Kidney epithelial cell (primary cell): ENCODE results near the gene GPR15. TPM values are rescaled to one million over a fixed set of nuclear protein-coding genes. Genes with fewer than 3 reads are reported as not detected.

Experiments used
- DNase-seq: peaks from one replicate; pipeline ENCODE4 v3.0.0-alpha.2; 2010; ENCODE audit warnings: low read depth
- H3K27me3 ChIP-seq: 2 replicates; pipeline ENCODE4 v1.6.0; 2011; ENCODE audit warnings: low read length; ENCODE audit not compliant: control insufficient read depth, insufficient read depth
- H3K36me3 ChIP-seq: 2 replicates; pipeline ENCODE4 v1.5.1; 2011; ENCODE audit warnings: low read length; ENCODE audit not compliant: control insufficient read depth, insufficient read depth
- H3K4me3 ChIP-seq: 2 replicates; pipeline ENCODE4 v1.5.1; 2011; ENCODE audit warnings: low read depth, mild to moderate bottlenecking, control low read depth, low read length
- CTCF ChIP-seq: IDR thresholded peaks from 2 replicates; pipeline ENCODE4 v1.5.1; 2011; ENCODE audit warnings: mild to moderate bottlenecking, moderate library complexity, low read length, control low read depth, inconsistent platforms; ENCODE audit not compliant: insufficient read depth, poor library complexity, severe bottlenecking
- total RNA-seq: library from RNA; depleted of rRNA; stranded (reverse); fragments of >200 nt; gene quantifications from 2 replicates; pipeline ENCODE4 v1.2.3, GENCODE V29; 2015

Gene GPR15
- total RNA-seq, 1 donor from 2014 or later, result not detected

DNA sequence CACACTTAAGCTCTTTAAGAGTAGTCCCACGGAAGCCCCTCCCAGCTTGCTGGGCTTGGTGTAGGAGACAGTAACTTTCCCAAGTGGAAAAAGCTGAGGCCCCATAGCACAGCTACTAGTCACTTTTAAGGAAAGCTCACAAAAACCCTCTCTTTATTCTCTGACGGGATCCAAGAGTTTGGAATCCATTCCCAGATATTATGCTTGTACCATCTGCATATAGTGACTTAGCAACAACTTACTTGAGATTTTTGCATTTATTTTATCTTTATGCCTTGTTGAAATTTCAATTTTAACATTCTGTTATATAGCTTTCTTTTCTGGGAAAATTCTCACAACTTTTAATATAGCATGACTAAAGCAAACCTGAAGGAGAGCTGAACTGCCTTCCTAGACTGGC, 19.5 kb downstream of the GPR15 start:
- peaks cover 3% of the 10 kb centered on the region for H3K27me3 ChIP-seq
- no peak for DNase-seq
- TF ChIP-seq CTCF, result no peak

DNA sequence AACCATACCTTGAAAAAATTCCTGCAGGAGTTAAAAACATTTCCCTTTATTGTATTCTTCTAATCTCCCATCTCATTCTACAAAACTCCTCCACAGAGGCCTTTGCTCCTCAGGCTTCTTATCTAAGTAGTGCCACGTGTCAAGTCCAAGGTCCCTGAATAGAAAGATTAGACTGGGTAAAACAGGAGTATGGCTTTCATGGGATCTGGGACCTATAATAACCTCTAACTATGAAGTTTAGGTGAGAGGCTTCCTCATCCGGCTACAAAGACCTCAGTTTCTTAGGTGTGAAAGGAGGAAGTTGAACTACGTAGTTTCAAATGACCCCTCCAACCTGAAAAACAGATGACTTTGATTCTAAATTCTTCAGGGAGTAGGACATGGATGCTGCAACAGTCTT, 20.0 kb downstream of the GPR15 start:
- no peak for DNase-seq
- peaks cover 3% of the 10 kb centered on the region for H3K27me3 ChIP-seq
- TF ChIP-seq CTCF, result no peak

More for the DNA sequence above, 19.5 kb downstream of the GPR15 start:
- no peaks in the 10 kb centered on the region for H3K36me3 ChIP-seq
- no peak overlapping the region for H3K4me3 ChIP-seq

DNA sequence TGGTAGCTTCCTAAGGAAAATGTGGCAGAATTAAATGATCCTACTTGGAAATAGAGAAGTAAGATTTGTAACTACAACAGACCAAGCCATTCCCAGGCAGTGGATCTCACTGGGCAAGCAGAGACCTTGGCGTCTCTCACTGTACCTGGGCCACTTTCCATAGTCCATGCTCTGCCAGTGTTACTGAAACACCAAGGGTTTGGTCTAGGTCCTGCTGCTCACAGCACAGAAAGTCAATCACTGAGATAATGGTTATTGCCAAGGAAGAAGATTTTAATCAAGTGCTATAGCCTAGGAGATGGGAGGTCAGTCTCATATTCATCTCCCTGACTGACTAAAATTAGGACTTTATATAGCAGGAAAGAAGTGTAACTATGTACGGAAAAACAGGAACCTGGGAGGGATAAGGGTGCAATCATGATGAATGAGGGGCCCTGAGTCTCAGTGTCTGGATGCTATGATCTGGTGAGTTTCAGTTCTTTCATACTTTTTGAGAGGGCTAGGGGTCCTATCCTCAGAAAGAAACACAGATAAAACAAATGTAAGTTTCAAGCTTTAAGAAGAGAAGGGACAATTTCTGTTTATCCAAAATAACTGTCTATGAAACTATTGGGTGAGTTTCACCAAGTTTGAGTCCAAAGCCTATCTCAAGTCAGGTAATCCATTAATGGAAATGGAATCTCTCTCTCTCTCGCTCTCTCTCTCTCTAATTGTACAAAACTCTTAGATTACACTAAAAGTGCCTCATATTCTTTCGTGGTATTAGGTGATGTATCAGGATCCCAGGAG, 20.6 kb downstream of the GPR15 start:
- no peak for TF ChIP-seq CTCF

More for the DNA sequence above, 20.0 kb downstream of the GPR15 start:
- Histone ChIP-seq H3K4me3 (no peak overlapping the region), H3K36me3 (no peaks in the 10 kb centered on the region)

GRCh38 chr3:98553021-98553563, 21.3 kb downstream of the GPR15 start:
- TF ChIP-seq CTCF, result no peak
- Histone ChIP-seq H3K27me3 (peaks cover 3% of the 10 kb centered on the region), H3K4me3 (no peak overlapping the region)

More for the DNA sequence above, 20.6 kb downstream of the GPR15 start:
- Histone ChIP-seq H3K27me3 (peaks cover 3% of the 10 kb centered on the region), H3K4me3 (no peak overlapping the region), H3K36me3 (no peaks in the 10 kb centered on the region)
- DNase-seq, result no peak

GRCh38 chr3:98553753-98554152, 22.0 kb downstream of the GPR15 start:
- Histone ChIP-seq H3K4me3 (no peak overlapping the region), H3K27me3 (peaks cover 3% of the 10 kb centered on the region), H3K36me3 (no peaks in the 10 kb centered on the region)
- no peak for TF ChIP-seq CTCF
- no peak for DNase-seq

More at GRCh38 chr3:98553021-98553563, 21.3 kb downstream of the GPR15 start:
- DNase-seq, result no peak
- no peaks in the 10 kb centered on the region for H3K36me3 ChIP-seq
